ENCODE results near the gene NKX3-2.
"Not testable (repeated sequence)": the region's sequence is repeated elsewhere in the genome, so short reads cannot be mapped to it uniquely, and the experiment has no call there.

NKX3-2 gene

DNA sequence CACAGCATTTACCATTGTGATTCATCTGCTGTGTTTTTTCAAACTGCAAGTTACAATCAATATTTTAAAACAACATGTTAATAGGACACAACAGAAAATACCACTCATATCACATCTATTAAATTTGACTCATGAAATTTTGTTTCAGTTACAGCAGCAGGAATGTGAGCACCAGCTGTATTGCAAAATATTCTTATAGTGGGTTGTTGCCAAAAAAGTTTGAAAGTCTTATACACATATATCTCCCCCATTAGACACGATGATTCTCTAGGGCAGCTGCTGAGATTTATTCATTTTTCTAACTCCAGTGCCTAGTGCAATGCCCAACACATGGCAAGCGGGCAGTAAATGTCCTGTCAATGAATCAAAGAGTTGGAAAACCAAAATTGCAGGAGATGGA is 26.6 kb upstream of the NKX3-2 start:
- no peak overlapping the region for H3K4me3 ChIP-seq (ENCODE audit: low read depth, low read length)
- no peak for DNase-seq (ENCODE audit: low read depth)
- TF ChIP-seq, protein P1, sequence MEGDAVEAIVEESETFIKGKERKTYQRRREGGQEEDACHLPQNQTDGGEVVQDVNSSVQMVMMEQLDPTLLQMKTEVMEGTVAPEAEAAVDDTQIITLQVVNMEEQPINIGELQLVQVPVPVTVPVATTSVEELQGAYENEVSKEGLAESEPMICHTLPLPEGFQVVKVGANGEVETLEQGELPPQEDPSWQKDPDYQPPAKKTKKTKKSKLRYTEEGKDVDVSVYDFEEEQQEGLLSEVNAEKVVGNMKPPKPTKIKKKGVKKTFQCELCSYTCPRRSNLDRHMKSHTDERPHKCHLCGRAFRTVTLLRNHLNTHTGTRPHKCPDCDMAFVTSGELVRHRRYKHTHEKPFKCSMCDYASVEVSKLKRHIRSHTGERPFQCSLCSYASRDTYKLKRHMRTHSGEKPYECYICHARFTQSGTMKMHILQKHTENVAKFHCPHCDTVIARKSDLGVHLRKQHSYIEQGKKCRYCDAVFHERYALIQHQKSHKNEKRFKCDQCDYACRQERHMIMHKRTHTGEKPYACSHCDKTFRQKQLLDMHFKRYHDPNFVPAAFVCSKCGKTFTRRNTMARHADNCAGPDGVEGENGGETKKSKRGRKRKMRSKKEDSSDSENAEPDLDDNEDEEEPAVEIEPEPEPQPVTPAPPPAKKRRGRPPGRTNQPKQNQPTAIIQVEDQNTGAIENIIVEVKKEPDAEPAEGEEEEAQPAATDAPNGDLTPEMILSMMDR (IDR thresholded peaks at IDR 0.05; ENCODE audit: low read depth, low read length, missing control alignments), result no peak

DNA sequence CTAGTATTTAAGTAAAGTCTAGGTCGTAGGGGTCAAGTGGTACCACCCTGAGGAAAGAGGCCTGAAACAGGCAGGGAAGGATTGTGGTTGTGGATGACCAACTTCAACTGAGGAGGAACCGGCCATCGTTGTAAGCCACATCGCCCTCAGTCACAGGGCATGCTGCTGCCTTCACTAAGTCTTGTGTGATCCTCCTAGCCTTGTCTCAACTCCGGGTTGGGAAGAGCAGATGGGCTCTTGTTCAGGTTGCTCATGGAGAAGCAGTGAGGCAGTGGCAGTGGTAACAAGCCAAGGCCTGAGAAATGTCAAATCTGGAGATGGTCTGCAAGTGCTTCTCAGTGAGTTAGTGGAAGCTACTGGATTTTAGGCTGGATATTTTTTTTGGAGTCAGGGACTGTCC is 22.8 kb upstream of the NKX3-2 start:
- TF ChIP-seq, protein P1 (IDR thresholded peaks at IDR 0.05; ENCODE audit: low read depth, low read length, missing control alignments), result no peak
- H3K4me3 ChIP-seq (ENCODE audit: low read depth, low read length), result no peak overlapping the region
- no peak for DNase-seq (ENCODE audit: low read depth)

GRCh38 chr4:13562876-13563275 is 18.6 kb upstream of the NKX3-2 start:
- TF ChIP-seq, protein P1 (IDR thresholded peaks at IDR 0.05; ENCODE audit: low read depth, low read length, missing control alignments), result no peak
- H3K4me3 ChIP-seq (ENCODE audit: low read depth, low read length), result no peak overlapping the region
- DNase-seq (ENCODE audit: low read depth), result no peak

- H3K4me3 ChIP-seq (ENCODE audit: low read depth, low read length), result no peak overlapping the region
- TF ChIP-seq, protein P1 (IDR thresholded peaks at IDR 0.05; ENCODE audit: low read depth, low read length, missing control alignments), result no peak
- no peak for DNase-seq (ENCODE audit: low read depth)
Observed at GRCh38 chr4:13561673-13562072, 17.4 kb upstream of the NKX3-2 start.

DNA sequence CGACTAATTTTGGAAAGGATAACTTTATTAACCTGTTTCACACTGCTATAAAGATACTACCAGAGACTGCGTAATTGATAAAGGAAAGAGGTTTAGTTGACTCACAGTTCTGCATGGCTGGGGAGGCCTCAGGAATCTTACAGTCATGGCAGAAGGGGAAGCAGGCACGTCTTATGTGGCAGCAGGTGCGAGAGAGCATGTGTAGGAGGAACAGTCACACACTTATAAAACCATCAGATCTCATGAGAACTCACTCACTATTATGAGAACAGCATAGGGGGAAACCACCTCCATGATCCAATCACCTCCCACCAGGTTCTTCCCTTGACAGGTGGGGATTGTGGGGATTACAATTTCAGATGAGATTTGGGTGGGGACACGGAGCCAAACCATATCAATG is 15.8 kb upstream of the NKX3-2 start:
- DNase-seq (ENCODE audit: low read depth); H3K4me3 ChIP-seq (ENCODE audit: low read depth, low read length): not testable (repeated sequence)

DNA sequence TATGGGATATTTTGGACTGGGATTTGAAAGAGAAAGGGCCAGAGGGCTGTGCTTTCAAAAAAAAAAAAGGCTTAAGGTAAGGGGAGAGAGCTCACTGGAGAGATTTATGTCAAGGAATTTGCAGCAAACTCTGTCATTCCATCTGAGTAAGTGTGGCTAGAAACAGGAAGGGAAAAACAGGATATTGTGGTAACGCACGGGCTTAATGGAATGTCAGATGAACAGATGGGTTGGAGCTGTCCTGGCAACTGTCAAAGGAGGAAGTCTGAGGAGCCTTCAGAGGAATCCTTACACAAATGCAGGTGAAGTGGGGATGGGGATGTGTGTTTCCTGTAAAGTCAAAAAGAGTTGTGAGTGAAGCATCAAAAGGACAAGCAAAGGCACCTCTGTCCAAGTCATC is 15.1 kb upstream of the NKX3-2 start:
- no peak for DNase-seq (ENCODE audit: low read depth)
- TF ChIP-seq, protein P1 (IDR thresholded peaks at IDR 0.05; ENCODE audit: low read depth, low read length, missing control alignments), result no peak
- no peak overlapping the region for H3K4me3 ChIP-seq (ENCODE audit: low read depth, low read length)

- DNase-seq (ENCODE audit: low read depth), result no peak
- no peak overlapping the region for H3K4me3 ChIP-seq (ENCODE audit: low read depth, low read length)
- TF ChIP-seq, protein P1 (IDR thresholded peaks at IDR 0.05; ENCODE audit: low read depth, low read length, missing control alignments), result no peak
Observed at GRCh38 chr4:13558881-13559280, 14.6 kb upstream of the NKX3-2 start.

GRCh38 chr4:13555325-13555724 is 11.0 kb upstream of the NKX3-2 start:
- no peak for DNase-seq (ENCODE audit: low read depth)
- no peak overlapping the region for H3K4me3 ChIP-seq (ENCODE audit: low read depth, low read length)
- TF ChIP-seq, protein P1 (IDR thresholded peaks at IDR 0.05; ENCODE audit: low read depth, low read length, missing control alignments), result no peak
